IPS-20b (cell line): Measurements from ENCODE around the gene FAM156B.
"Not testable (repeated sequence)": the region's sequence is repeated elsewhere in the genome, so short reads cannot be mapped to it uniquely, and the experiment has no call there.

Source experiments
- H3K27ac ChIP-seq: one replicate; pipeline ENCODE4 v1.5.1; 2013; ENCODE audit warnings: low read length
- H3K27me3 ChIP-seq: 2 replicates; pipeline ENCODE4 v1.6.1; 2013; ENCODE audit warnings: mild to moderate bottlenecking, low read length, inconsistent platforms; ENCODE audit not compliant: insufficient read depth
- H3K36me3 ChIP-seq: 2 replicates; pipeline ENCODE4 v1.6.1; 2013; ENCODE audit warnings: low read depth, mild to moderate bottlenecking, inconsistent platforms, low read length, moderate library complexity; ENCODE audit not compliant: insufficient read depth
- H3K4me1 ChIP-seq: 2 replicates; pipeline ENCODE4 v1.6.1; 2013; ENCODE audit warnings: mild to moderate bottlenecking, control low read depth, inconsistent platforms, low read length, moderate library complexity; ENCODE audit not compliant: insufficient read depth
- H3K4me3 ChIP-seq: 2 replicates; pipeline ENCODE4 v1.5.1; 2013; ENCODE audit warnings: mild to moderate bottlenecking, low read length, inconsistent platforms
- H3K9ac ChIP-seq: 2 replicates; pipeline ENCODE4 v1.6.1; 2013; ENCODE audit warnings: low read depth, mild to moderate bottlenecking, inconsistent platforms, low read length, moderate library complexity
- H3K9me3 ChIP-seq: 2 replicates; pipeline ENCODE4 v1.6.1; 2013; ENCODE audit warnings: mild to moderate bottlenecking, low read depth, low read length, inconsistent platforms; ENCODE audit not compliant: insufficient read depth

Gene FAM156B

DNA sequence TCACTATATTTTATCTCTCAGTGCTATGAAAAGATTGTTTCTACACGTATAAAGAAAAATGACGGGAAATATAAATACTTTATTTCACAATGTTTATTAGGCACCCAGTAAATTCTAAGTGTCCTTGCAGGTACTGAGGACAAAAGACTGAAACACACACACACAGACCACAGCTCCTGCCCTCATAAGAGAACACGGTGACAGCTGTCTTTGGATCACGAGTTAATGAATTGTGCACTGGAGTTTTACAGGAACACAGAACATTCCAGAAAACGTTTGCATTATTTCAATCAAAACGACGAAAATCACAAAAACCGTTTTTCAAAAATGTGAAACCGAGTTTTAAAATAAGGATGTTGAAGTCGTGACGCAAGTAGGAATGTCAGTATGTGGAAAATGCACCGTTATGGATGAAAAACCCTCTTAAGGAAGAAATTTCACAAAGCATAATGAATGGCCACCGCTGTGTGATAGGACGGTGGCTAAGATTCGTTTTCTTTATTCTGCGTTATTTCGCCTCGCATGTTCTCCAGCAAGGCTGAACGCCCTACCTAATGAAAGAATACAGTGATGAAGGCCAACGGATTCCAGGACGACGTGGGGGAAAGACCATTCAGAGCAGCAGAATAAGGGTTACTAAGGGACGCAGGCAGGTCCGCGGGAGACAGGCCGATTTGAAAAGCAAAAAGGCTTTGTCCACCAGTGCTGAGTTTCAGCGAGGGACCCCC is 37.0 kb downstream of the FAM156B start:
- H3K27ac ChIP-seq = peak overlapping the region; percentile 34
- no peaks in the 10 kb centered on the region; the same call in 1 of the 2 replicates for H3K4me1 ChIP-seq
- peak overlapping the region; percentile 67 for H3K9ac ChIP-seq
- no peaks in the 10 kb centered on the region for H3K9me3 ChIP-seq
- no peaks in the 10 kb centered on the region for H3K36me3 ChIP-seq
- no peaks in the 10 kb centered on the region for H3K27me3 ChIP-seq
- peak overlapping the region; percentile 90 for H3K4me3 ChIP-seq

GRCh38 chrX:52934704-52935469 is 37.8 kb downstream of the FAM156B start:
- H3K4me3 ChIP-seq = peak overlapping the region; percentile 90
- H3K27me3 ChIP-seq = no peaks in the 10 kb centered on the region
- H3K4me1 ChIP-seq = no peaks in the 10 kb centered on the region; the same call in 1 of the 2 replicates
- H3K27ac ChIP-seq = peak overlapping the region; percentile 93
- H3K9me3 ChIP-seq = no peaks in the 10 kb centered on the region
- peak overlapping the region; percentile 87 for H3K9ac ChIP-seq
- H3K36me3 ChIP-seq = no peaks in the 10 kb centered on the region

DNA sequence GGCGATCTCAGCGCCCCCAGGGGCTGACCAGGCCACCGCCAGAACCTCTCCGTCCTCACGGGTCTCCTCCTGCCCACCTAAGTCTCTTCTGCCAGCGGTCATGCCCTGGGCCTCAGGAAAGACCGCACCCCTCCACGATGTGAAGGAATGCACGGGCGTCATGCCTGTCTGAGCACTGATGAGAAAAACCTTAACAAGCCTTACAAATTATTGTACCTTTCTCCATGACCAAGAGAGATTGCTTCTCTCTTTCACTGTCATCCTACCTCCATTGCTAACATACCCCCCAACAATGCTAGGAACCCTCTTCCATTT is 38.3 kb downstream of the FAM156B start:
- H3K27me3 ChIP-seq, H3K4me1 ChIP-seq, H3K36me3 ChIP-seq, H3K9me3 ChIP-seq: not testable (repeated sequence)
- Histone ChIP-seq H3K4me3 (peak overlapping the region; percentile 90), H3K9ac (peak overlapping the region; percentile 87), H3K27ac (peak overlapping the region; percentile 93)

DNA sequence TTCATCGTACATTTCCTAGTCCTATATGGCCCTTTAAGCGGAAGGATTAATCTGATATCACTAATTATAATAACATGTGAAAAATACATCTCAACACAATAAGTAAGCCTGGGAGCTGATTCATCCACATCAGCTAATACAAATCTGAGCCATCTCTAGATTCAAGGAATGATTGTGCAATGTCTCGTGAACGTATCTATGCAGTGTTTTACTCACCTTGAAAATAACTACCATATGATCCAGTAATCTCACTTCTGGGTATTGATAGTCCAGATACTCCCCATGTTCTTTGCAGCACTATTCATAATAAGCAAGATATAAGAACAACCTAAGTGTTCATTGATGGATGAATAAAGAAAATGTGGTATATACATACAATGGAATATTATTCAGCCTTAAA is 43.6 kb downstream of the FAM156B start:
- not testable (repeated sequence) for H3K27ac ChIP-seq, H3K4me3 ChIP-seq, H3K4me1 ChIP-seq, H3K9me3 ChIP-seq, H3K27me3 ChIP-seq, H3K36me3 ChIP-seq, H3K9ac ChIP-seq

DNA sequence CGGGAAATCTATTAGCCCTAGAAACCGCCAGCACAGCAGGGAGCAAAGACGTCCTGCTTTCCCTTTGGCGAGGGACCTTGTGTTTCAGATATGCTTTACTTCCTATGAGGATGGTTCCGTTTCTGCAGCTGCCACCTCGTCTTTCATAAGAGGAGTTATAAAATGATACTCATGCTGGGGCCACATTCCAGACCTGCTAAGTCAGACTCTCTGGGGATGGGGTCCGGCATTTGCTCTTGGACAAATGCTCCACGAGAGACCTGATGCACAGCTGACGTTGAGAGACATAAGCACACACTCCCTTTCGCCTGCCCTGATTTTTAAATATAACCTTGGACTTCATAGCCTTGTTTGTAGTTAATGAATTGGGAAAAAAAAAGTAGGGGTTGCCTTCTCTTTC is 44.6 kb downstream of the FAM156B start:
- not testable (repeated sequence) for H3K9me3 ChIP-seq, H3K27ac ChIP-seq, H3K27me3 ChIP-seq, H3K4me3 ChIP-seq, H3K4me1 ChIP-seq, H3K36me3 ChIP-seq, H3K9ac ChIP-seq

DNA sequence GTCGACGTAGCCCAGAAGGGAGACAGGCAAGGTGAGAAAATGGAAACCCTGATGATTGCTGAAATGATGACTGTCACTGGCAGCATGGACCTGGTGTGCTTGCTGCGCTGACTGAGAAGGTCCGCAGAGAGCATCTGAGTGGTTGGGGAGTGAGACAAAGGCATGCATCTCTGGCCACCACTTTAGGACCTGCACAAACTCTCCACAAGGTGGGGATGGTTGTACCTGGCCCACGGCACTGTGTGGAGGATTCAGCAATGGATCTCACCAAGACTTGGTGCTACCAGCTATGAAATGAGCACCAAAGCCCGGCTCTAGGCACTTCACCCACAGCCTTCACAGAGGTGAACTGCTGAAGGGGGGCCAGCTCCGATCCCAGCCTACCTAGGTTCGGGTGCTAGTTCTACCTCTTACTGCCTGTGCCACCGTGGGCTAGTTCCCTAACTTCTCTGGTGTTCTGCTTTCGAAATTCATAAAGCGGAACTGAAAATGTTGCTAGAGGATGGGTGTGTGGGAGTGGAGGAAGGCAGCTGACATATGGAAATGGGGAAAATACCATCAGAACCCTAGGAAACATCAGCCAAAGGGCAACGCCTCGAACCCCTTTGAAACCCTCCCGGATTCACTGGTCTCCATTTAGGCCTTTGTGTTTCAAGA is 48.8 kb downstream of the FAM156B start:
- not testable (repeated sequence) for H3K9me3 ChIP-seq, H3K36me3 ChIP-seq, H3K27ac ChIP-seq, H3K4me3 ChIP-seq, H3K27me3 ChIP-seq, H3K9ac ChIP-seq, H3K4me1 ChIP-seq

GRCh38 chrX:52947501-52947900 is 50.4 kb downstream of the FAM156B start:
- not testable (repeated sequence) for H3K4me3 ChIP-seq, H3K9ac ChIP-seq, H3K4me1 ChIP-seq

DNA sequence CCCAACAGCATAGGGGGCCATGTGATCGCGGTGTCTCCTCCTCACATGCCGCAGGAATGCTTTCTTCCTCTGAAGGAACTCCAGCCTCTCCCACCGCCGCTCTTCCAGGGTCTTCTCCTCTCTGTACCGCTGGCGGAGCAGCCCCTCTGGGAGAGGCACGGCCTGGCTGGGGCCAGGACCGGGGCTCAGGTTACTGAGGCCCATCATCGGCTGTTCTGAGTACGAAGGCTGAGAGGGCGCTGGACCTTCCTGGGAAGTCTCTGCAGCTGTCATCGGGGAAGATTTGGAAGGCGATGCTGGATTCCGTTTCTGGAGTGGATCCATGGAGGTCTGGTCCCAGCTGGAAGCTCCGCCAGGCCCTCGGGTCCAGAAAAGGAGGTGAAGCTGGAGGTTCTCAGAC is 51.1 kb downstream of the FAM156B start:
- not testable (repeated sequence) for H3K9me3 ChIP-seq, H3K27ac ChIP-seq, H3K27me3 ChIP-seq, H3K4me1 ChIP-seq, H3K9ac ChIP-seq, H3K36me3 ChIP-seq, H3K4me3 ChIP-seq

More at GRCh38 chrX:52947501-52947900, 50.4 kb downstream of the FAM156B start:
- not testable (repeated sequence) for H3K27ac ChIP-seq, H3K9me3 ChIP-seq, H3K27me3 ChIP-seq, H3K36me3 ChIP-seq

DNA sequence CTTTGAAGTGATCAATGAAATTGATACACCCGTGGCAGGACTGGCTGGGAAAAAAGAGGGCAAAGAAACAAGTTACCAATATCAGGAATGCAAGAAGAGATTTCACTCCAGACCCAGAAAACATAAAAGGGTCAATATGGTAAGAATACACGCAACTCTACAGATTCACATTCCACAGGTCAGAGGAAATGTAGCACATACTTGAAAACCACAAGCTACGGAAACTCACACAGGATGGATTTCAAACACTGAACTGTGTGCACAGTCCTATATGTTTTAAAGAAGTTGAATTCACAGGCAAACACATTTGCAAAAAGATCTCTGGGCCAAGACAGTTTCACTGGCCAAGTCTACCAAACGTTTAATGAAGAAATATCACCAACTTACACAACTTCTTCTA is 52.2 kb downstream of the FAM156B start:
- H3K4me3 ChIP-seq, H3K27me3 ChIP-seq, H3K4me1 ChIP-seq, H3K9ac ChIP-seq, H3K9me3 ChIP-seq, H3K27ac ChIP-seq, H3K36me3 ChIP-seq: not testable (repeated sequence)

DNA sequence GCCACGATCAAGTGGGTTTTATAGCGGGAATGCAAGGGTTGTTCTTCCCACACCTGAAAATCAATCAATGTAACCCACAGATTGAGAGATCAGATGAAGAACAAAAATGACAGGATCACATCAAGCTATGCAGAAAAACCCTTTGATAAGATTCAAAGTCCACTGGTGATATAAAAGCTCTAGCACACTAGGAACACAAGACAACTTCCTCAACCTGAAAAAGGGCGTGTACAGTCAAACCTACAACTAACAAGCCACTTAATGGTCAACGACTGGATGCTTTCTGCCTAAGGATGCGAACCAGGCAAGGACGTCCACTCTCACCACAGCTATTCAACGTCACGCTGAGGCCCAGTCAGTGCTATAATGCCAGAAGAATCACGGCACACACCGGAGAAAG is 52.8 kb downstream of the FAM156B start:
- H3K27me3 ChIP-seq, H3K9me3 ChIP-seq: not testable (repeated sequence)

More for the DNA sequence above, 52.8 kb downstream of the FAM156B start:
- H3K36me3 ChIP-seq, H3K27ac ChIP-seq, H3K4me3 ChIP-seq, H3K9ac ChIP-seq, H3K4me1 ChIP-seq: not testable (repeated sequence)
